GM12878 (cell line): ENCODE data around the gene ERCC2. TPM values are rescaled to one million over a fixed set of nuclear protein-coding genes. Genes with fewer than 3 reads are reported as not detected.

Source experiments
- CHD4 ChIP-seq: fragments of 200-600 bp; sonication (generic); IDR thresholded peaks from 2 replicates; pipeline ENCODE4 v1.6.1; 2016; ENCODE audit warnings: mild to moderate bottlenecking
- CREB1 ChIP-seq: IDR thresholded peaks from 2 replicates; pipeline ENCODE4 v1.6.1; 2012; ENCODE audit warnings: low read depth, mild to moderate bottlenecking, inconsistent platforms
- E2F8 ChIP-seq: fragments of 450-650 bp; IDR thresholded peaks from 2 replicates; pipeline ENCODE4 v1.6.1; 2018; ENCODE audit warnings: mild to moderate bottlenecking, low read depth, moderate library complexity; ENCODE audit not compliant: partially characterized antibody
- EP300 ChIP-seq, 2 experiments: fragments of 150-350 bp in 1 of 2; IDR thresholded peaks; 2 replicates each; pipeline ENCODE4 v1.6.1; 2011 to 2012; ENCODE audit warnings: low read depth in 2 of 2, low read length in 2 of 2, borderline replicate concordance in 1 of 2, improper control_type of control experiment in 1 of 2, inconsistent platforms in 1 of 2; ENCODE audit not compliant: control insufficient read depth in 1 of 2
- MYB ChIP-seq: fragments of 150-350 bp; IDR thresholded peaks from 2 replicates; pipeline ENCODE4 v1.6.1; 2014; ENCODE audit warnings: mild to moderate bottlenecking, low read depth, low read length, borderline replicate concordance
- NR2C2 ChIP-seq: IDR thresholded peaks from 2 replicates; pipeline ENCODE4 v1.6.1; 2011; ENCODE audit warnings: borderline replicate concordance, low read depth; ENCODE audit not compliant: control insufficient read depth, insufficient read length
- NRF1 ChIP-seq: conservative IDR thresholded peaks from 2 replicates; pipeline ENCODE4 v1.6.1; 2011; ENCODE audit warnings: mild to moderate bottlenecking, low read depth, low read length, improper control_type of control experiment
- PAX5 ChIP-seq: IDR thresholded peaks from 2 replicates; pipeline ENCODE4 v1.6.1; 2011; ENCODE audit warnings: low read depth, low read length, borderline replicate concordance
- POLR2AphosphoS5 ChIP-seq: IDR thresholded peaks from 2 replicates; pipeline ENCODE4 v1.6.1; 2011; ENCODE audit warnings: mild to moderate bottlenecking, low read length, inconsistent platforms
- RCOR1 ChIP-seq: conservative IDR thresholded peaks from 2 replicates; pipeline ENCODE4 v1.6.1; 2012; ENCODE audit warnings: low read depth, low read length, improper control_type of control experiment
- REST ChIP-seq: IDR thresholded peaks from 2 replicates; pipeline ENCODE4 v1.6.1; 2012; ENCODE audit warnings: mild to moderate bottlenecking, low read depth, low read length
- SMC3 ChIP-seq: IDR thresholded peaks from 2 replicates; pipeline ENCODE4 v1.6.1; 2011; ENCODE audit warnings: low read length, improper control_type of control experiment, borderline replicate concordance
- SUZ12 ChIP-seq: fragments of 200-600 bp; sonication (generic); IDR thresholded peaks from one replicate; pipeline ENCODE4 v1.6.1; 2018; ENCODE audit warnings: antibody characterized with exemption, mild to moderate bottlenecking; ENCODE audit not compliant: unreplicated experiment
- YY1 ChIP-seq: IDR thresholded peaks from 2 replicates; pipeline ENCODE4 v1.6.1; 2011; ENCODE audit warnings: low read depth, mild to moderate bottlenecking, low read length
- ZNF687 ChIP-seq: fragments of 450-650 bp; IDR thresholded peaks from 2 replicates; pipeline ENCODE4 v1.6.1; 2017; ENCODE audit warnings: mild to moderate bottlenecking, moderate library complexity
- polyA plus RNA-seq, 11 experiments: library from polyadenylated mRNA; depleted of rRNA in 4 of 11; unstranded in 6 of 11; stranded (reverse) in 5 of 11; fragments of >200 nt; fragmentation: Nextera tagmentation in 4 of 11; fragmentation: Illumina TruSeq in 1 of 11; extraction: Ambion mirVana in 4 of 11; extraction: Trizol in 1 of 11; gene quantifications; 1 replicate in 1 of 11; 2 replicates in 10 of 11; pipeline versions ENCODE4 v1.2.1 to v1.2.3, GENCODE V29; 2011 to 2016; ENCODE audit warnings: inconsistent platforms in 2 of 11, missing spikeins in 2 of 11, low read depth in 1 of 11
- total RNA-seq, 4 experiments: library from RNA; depleted of rRNA in 3 of 4; stranded (reverse); fragments of >200 nt in 3 of 4; fragmentation: Illumina TruSeq in 1 of 4; extraction: Trizol in 1 of 4; gene quantifications; 2 replicates each; pipeline versions ENCODE4 v1.2.1 to v1.2.3, GENCODE V29; 2013 to 2021
- TF ChIP-seq, protein P1 (sequence below): IDR thresholded peaks from 2 replicates; pipeline ENCODE4 v1.6.1; 2012; ENCODE audit warnings: low read depth, low read length, improper control_type of control experiment

Gene ERCC2
- total and polyA plus RNA-seq, 10 of the 15 experiments (the other 5 are each of a cell fraction or from before 2014, with no cell fraction given) = 1.3 to 40.1 (median 15.6) TPM

DNA sequence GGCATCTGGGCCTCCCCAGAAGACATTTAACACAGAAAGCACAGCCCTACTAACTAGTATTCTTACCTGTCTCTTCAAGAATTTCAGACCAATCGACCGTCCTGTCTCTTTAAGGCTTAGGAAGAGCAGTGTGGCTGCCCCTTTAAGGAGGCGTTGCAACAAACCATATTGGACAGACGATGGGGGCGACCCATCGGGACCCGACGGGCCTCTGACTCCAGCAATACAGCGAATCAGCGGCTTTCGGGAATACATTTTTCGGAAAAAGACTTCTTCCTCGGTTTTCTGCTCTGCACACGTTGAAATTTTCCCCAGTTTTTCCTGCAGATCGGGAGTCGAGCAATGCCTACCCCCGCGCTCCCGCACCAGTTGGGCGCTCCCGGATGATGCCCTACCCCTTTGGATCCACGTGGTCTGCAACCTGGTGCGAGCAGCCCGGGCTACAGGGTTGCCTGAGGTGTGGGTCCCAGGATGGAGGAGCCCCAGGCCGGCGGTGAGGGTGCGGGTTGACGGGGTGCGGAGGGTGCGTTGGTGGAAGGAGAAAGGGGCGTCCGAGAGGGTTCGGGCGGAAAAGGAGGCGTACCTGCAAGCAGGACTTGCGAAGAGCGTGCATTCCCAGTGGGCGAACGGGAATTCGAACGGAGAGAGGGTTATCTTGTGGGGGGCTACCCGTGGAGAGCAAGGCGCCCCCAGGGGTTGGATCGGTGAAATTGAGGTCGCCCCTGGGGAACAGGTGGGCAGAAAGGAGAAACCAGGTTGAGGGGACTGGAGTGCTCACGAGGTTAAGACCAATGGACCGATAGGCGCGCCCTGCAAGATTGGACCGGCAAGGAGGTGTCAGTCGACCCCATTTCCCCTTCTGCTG is 36.1 kb upstream of the ERCC2 start, which contains the start of gene POLR1G (continued):
- TF ChIP-seq E2F8 (peak; percentile 64), PAX5 (no peak), SUZ12 (no peak), CHD4 (no peak), YY1 (peak; percentile 63), MYB (no peak), NRF1 (no peak), REST (no peak), CREB1 (peak; percentile 55), ZNF687 (no peak), NR2C2 (no peak), RCOR1 (no peak), EP300 (IDR thresholded peaks at IDR 0.05; ENCODE audit: borderline replicate concordance in 1 of 2, control insufficient read depth in 1 of 2, low read depth in 2 of 2, low read length in 2 of 2) (peak in 1 of 2 experiments; percentile 52; a peak in 2 of 4 replicates), SMC3 (no peak), POLR2AphosphoS5 (peak; percentile 66; the same call in 1 of the 2 replicates)
- TF ChIP-seq, protein P1, sequence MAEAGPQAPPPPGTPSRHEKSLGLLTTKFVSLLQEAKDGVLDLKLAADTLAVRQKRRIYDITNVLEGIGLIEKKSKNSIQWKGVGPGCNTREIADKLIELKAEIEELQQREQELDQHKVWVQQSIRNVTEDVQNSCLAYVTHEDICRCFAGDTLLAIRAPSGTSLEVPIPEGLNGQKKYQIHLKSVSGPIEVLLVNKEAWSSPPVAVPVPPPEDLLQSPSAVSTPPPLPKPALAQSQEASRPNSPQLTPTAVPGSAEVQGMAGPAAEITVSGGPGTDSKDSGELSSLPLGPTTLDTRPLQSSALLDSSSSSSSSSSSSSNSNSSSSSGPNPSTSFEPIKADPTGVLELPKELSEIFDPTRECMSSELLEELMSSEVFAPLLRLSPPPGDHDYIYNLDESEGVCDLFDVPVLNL = no peak
